HL-60/S4 (cell line): ENCODE results near the gene BCCIP.

Source experiments
- in situ Hi-C: fragments of 300-500 bp; cut with MboI; formaldehyde crosslinking; loops from 2 replicates; pipeline ENCODE4 v1.14.3; 2022; ENCODE audit warnings: low sequenced_read_pairs

Gene BCCIP

DNA sequence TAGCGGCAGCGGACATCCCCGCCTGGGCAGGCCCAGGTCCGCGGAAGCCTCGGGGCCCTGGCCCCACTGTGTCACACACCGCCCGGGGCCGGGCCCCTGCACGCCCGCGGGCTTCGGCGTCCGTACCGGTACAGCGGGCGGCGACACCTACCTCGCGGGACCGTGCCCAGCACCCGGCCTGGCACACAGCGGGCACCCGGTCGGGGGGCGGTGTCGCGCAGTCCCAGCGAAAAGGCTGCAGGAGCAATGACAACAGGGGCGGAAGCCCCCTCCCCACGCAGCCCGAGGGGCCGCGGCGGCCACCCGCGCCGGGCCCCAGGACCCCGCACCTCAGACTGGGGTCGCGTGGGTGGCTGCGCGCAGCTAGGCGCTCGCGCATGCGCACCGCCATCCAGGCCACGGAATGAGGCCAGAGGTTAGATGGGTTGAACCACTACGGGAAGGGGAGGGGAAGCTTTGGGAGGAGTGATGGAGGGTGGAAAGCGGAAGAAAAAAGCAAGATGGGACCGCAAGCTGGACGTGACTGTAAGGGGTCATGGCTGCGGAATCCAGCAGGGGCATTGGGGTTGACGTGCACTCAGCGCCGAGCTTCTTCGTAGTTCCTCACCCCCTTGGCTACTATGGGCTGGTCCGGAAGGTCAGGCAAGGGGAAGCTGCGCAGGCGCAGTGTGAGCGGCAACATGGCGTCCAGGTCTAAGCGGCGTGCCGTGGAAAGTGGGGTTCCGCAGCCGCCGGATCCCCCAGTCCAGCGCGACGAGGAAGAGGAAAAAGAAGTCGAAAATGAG is at the start of gene BCCIP, which contains the start of gene UROS:
Gene BCCIP (plus strand): TSS at position 669 of the 785 bp plus-strand sequence. CDS start 12 bp downstream, at position 681.
Gene UROS (minus strand): TSS at position 381 of the 785 bp plus-strand sequence. CDS start 6,759 bp downstream, outside the sequence.
- in situ Hi-C loops = no loop called here

DNA sequence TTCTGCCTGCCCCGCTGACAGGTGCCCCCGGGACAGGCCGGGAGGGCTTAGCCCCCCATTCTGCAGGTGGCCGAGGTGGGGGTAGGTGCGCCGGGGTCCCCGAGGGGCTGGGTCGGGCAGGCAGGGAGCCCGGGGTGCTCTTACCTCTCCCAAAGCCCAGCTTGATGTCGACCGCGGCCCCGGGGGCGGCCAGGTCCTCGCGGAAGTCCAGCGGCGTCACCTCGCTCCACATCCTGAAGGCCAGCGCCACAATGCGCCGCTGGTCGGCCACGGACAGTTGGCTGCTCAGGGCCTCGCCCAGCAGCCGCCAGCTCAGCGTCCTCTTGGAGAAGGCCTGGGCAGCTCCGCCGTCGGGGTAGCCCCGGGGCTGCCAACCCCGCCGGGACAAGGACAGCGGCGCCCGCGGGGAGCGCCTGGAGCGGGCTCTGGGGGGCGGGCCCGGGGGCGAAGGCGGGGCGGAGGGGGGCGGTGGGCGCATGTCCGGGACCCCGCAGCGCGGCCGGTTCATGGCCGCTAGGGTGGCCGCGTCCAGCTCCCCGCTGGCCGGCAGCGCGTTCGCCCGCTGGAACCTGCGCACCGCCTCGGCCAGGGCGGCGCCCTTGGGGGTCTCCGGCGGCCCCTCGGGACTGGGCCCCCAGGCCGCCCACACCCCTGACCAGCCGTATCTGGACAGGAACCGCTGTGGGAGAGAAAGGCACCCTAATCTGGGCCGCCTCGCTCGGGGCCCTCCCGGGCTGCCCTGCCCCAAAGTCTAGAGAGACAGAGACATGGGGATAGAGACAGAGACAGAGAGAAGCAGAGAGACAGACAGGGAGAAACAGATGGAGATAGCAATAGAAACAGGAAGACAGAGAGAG is 49.4 kb upstream of the BCCIP start:
- in situ Hi-C loops = no loop called here

DNA sequence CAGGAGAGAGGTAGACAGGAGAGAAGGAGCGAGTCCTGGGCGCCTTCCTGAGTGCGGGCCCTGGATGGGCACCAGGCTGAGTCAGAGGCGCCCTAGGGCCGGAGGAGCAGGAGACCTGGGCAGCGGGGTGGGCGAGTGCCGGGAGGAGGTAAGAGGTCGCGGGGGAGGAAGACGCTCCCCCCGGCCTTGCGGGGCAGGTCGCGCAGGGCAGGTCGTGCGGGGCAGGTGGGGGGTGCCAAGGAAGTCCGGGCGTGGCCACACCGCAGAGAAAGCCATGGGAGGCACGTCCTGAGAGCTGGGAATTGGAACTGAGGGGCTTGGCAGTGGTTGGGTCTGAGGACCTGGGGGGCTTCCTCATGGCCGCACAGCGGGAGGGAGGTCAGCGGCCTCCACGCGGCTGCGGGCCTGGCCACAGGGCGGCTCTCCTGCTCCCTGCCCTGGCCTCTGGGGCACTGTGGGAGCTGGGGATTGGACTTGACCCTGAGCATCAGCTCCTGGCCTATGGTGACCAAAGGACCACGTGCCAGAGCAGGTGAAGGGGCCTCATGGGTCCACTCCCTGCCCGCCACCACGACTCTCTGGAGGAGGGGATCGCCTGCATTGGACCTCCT is 48.7 kb upstream of the BCCIP start:
- in situ Hi-C loops = no loop called here

DNA sequence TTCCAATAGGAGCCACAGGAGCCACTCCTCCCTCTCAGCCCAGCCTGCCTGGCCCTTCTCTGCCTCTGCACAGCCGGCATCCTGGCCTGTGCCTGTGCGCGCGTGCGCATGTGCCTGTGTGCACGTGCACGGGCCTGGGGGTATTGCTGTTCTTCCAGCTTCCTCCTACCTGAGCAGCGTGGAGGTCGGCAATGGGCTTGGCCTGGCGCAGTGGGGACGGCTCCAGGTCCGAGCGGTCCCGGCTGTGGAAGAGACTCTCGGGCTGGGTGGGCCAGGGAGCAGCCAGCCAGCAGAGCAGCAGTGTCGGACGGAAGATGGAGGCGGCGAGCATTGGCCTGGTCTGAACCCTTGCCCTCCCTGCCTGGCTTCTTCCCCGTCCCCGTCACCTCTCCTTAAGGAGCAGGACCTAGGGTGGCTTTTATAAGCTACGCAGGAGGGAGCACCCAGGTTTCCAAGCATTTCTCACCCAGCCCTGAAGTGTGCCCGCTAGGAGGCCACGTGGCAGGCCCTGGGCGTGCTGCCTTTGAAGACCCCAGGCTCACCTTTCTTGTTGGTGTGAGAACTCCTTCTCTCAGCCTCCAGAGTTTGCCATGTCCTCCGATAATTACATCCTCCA is 47.7 kb upstream of the BCCIP start, which contains the start of gene MMP21:
Gene MMP21 (minus strand): TSS at position 331 of the 616 bp plus-strand sequence. CDS start 0 bp downstream, at position 331.
- in situ Hi-C loops = no loop called here

DNA sequence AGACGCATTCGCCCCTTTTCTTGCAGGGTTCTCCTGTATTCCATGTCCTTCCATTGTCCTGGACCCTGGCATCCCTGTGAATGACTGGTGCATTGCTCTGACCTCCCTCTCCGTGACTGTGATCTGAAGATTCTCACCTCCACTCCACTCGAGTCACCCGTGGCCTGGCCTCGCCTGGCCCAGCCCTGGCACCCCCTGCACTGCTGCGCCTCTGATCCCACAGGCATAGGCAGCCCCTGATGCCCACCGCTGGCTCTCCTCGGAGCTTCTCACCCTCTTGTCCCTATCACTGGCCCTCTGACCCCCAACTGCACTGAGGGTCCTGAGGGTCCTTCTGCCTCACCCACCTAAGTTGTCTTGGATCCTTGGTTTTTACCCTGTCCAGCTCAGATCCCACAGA is 45.5 kb upstream of the BCCIP start:
- in situ Hi-C loops = no loop called here

DNA sequence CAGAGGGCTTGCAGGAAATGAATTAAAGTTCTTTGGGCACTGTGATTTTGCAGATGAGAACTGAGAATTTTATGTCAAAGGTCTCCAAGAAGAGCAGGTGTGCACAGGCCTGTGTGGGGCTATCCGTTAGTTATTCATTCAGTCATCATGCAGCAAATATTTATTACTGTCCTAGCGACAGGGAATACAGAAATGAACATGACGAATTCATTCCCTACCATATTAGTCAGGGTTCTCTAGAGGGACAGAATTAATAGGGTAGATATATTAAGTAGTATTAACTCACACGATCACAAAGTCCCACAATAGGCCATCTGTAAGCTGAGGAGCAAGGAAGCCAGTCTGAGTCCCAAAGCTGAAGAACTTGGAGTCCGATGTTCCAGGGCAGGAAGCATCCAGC is 44.8 kb upstream of the BCCIP start:
- in situ Hi-C loops = no loop called here

DNA sequence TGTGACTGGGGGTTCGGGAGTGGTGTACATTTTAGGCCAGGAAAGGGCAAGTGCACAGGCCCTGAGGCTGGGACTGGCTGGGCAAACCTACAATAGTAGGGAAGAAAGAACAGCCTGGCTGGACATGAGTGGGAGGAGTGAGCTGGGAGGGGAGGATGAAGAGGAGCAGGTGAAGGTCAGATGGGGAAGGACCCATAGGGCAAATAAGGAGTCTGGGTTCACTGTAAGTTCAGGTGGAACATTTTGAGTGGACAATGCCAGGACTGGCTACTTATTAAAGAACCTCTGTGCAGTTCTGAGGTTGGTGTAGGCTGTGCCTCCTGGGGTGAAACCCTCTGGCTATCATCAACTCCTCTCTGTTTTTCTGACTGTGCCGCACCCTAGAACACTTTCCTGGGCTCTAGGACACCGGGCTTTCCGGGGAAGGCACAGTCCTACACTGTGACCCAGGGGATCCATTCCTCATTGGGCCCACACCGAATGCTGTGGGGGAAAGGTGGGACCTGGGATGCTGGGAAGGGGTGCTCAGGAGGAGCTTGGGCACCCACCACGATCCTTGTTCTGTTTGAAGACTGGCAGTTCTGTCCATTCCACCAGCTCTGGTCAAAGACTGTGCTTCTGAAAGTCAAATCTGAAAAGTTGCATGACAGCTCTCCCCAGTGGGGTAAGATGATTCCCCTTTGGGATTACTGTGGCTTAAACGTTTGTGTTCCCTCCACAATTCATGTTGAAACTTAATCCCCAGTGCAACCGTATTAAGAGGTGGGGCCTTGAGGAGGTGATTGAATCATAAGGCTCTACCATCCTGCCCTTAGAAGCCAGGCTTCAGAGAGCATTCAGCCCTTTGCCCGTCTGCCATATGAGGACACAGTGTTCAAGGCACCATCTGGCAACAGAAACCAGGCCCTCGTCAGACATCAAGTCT is 43.7 kb upstream of the BCCIP start:
- in situ Hi-C loops = no loop called here

DNA sequence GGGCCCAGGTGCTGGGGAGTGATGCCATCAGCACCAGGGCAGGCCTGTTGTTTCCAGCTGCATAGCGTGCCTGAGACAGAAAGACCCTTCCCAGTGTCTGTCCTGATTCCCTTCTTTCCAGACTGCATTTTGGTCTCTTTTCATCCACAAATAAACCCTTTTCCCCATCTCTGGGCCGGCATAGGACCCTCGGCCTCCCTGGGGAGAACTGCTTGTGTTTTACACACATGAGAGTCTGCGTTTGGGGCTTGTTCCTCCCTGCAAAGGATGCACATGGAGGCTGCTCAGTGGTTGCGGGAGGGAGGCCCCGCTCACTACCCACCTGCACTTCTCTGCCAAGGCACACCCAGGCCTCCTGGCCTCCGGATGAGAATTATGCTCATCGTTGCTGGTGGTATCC is 42.0 kb upstream of the BCCIP start:
- in situ Hi-C loops = no loop called here

DNA sequence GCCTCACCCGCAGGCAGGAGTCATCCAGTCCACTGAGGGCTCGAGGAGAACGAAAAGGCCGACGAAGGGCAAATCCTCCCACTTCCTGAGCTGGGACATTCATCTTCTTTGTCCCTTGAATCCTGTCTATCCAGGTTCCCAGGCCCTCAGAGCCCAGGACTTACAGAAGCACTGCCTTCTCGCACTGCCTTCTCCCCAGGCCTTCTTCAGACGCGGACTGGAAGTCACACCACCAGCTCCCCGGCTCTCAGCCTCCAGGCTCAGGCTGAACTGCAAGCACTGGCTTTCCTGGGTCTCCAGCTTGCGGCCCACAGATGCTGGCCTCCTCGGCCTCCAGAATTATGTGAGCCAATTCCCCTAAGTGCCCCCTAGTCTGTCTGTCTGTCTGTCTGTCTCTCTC is 41.3 kb upstream of the BCCIP start:
- in situ Hi-C loops = no loop called here

DNA sequence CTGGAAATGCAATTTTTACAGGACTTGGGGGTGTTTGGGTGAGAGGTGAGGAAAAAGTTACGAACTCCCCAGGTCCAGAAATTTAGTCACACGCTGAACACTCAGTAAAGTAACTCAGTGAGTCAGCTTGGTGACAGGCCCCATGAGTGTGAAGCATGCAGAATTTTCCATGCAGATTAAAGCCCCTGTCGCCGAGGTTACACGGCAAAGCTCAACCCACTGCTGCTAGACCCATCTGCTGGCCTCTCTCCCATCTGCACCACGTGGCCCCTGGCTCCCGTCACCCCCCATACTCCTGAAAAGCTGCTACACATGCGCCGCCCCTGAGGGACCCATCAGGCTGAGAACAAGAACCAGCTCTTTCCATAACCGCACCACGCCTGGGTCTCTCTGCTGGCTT is 40.7 kb upstream of the BCCIP start:
- in situ Hi-C loops = no loop called here

DNA sequence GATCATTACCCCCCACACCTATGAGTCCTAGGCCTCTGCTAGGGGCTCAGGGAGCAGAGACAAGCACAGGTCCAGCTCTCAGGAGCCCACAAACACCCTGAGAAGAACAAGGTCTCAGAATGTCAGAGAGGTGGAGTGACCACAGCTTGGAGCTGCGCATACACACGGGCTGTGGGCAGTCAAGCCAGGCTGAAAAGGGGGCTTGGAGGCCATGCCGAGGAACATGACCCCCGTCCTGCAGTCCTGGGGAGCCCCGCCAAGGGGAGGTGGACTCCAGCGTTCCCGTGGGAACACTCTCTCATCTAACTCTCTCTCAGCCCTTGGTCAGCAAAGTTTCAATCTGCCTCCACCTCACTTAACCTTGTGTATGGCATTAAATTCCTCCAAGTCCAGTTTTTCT is 39.9 kb upstream of the BCCIP start:
- in situ Hi-C loops = no loop called here

DNA sequence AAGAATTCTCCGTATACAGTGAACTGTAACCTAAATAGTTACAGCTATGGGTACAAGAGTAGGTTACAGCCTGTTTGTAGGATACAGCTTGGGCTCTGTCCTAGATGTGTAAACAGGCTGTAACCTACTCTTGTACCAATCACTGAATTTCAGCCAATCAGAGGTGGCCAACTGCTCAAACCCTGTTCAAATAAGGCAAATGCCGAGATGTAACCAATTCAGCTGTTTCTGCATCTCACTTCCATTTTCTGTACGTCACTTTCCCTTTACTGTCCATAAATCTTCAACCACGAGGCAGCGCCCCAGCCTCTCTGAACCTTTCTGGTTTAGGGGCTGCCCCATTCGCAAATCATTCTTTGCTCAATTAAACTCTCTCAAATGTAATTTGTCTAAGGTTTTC is 39.4 kb upstream of the BCCIP start:
- in situ Hi-C loops = no loop called here

DNA sequence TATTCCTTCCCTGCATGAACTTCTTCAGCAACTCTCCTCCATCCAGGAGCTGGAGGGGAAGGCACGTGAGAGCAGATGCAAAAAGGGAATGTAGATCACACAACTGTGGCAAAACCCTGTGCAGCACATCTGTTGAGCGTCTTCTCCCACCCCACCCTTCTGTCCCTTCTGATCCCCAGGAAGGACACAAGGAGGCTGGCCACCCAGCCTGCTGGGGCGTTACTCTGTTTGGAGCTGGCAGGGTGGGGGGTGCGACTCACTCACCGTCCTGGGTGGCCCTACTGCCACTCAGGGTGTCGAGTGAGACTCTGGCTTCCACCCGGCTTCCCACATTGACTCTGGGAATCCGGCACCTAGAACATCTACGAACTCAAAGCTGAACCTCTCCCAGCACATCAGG is 37.6 kb upstream of the BCCIP start:
- in situ Hi-C loops = no loop called here

DNA sequence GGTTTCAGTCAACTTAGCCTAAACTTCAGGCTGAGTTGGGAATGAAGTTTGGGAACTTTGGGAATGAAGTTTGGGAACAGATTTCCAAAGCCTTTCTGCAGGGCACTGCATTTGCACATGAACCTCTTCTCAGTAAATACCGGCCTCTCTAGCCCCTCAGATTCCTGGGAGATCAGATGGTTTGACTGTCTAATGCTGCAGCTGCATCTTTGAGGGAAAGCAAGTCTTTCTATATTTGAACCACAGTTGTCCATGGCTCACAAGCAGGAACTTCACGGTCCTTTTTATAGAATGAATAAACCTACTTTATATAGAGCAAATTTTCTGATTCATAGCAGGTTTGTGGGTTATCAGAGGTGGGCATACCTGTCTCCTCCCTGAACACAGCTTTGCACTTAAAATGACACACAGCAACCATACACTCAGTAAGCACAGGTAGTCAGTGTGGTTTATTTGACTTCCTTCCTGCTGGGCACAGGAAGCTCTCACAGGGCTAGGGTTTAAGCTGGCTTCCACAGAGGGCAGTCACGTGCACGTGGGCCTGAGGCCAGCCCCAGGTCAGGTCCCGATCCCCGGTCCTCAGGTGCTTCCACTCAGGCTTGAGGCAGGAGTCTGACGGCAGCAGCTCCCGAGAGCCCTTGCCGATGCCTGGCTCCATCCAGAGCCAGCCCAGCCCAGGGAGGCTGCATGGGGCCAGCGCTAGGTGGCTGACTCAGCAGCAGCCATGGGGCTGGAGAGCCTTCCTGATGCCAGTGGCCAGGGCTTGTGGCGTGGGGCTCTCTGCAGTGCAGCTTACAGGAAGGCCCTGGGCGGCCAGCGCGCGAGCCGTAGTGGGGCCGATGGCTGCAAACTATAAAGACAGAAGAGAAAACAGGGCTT is 35.0 kb upstream of the BCCIP start:
- in situ Hi-C loops = no loop called here

DNA sequence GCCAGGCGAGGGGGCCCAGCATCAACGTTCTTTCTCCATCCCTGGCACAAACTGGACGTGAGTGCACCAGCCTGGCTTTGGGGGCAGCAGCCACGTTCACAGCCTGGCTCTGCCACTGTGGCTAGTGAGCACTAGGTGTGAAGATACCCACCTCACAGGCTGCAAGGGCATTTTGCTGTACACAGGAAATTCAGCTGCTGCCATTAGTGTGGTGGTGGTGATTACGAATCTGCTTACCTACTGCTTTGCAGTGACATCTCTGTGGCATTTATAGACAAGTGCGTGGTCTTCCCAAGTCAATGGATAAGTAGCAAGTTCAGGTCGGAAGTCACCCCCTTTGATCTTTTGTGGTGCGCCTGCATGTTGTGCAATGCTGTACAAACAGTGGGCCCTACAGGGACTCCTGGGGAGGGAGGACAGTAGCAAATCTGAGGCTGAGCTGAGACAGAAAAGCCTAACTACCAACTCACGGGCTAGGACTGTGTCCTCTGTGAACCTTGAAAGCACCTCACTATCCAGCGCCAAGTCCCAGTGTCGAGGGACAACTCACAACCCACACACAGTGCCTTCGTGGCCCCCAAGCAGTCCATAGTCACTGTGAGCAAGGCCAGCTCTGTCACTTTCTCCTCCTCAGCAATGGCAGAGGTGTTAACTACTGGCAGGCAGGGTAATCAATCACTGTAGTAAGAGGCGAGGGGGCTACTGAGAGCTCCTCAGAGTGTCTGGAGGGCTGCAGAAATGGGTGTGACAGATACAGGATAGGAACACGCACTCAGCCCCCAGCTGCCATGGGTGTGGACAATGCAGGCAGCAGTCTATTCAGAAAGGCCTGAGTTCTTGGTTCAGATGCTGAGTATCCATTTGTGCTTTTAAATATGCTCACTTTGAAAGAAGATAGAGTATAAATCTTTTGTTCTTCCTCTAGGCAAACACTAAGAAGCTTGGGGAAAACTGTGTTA is 30.7 kb upstream of the BCCIP start:
- in situ Hi-C loops = no loop called here

DNA sequence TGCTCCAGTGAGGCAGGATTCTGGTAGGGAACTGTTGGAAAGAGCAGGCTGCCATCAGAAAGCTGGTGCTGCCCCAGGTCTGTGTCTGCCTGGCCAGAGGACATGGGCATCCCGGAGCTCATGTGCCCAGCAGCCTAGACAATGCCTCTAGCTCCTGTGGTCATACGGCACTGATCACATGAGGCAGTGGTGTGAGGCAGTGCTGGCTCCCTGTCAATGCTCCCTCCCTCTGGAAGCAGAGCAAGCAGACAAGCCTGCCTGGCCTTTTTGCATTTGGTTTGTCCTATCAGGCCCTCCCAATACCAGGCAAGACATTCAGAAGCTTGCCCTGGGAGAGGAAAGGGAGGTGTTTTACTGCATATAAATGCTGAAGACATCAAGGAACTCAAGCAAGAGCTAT is 28.2 kb upstream of the BCCIP start:
- in situ Hi-C loops = no loop called here

DNA sequence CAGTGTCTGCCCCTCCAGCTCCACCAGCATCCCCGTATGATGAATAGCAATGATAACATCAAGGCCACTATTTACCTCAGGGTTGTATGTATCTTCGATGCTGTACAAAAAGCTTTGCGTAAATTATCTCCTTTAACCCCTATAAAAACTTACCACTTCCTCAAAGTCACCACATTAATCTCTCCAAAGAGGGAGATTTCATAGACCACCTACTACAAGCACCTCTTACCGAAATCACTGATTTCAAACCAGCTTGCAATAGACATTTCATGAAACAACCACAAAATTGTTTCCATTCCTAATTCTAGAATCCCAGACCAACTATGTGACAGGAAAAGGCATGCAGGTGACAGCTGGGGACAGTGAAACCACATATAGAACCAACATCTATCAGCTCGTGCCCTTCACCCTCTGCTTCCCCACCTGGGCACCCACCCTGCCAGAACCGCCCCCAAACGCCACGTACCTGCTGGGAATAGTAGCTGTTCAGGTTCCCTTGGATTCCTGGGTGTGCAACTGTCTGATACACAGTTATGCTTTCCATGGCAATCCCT is 27.6 kb upstream of the BCCIP start:
- in situ Hi-C loops = no loop called here

DNA sequence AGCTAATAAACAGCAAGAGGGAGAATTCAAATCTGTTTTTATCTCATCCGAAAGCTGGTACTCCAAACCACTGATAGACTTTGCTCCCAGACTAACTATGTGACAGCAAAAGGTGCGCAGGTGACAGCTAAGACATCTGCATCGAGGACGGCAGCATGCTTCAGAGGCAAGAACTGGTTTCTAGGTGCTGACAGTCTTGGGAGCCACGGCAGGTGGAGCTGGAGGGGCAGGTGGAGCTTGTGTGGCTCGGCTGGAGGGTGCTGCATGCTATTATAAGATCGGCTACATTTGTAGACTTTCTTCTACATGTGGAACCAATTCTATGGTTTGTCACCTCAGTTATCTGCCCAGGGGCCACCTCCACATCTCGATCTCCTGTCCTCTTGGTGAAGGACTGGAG is 25.9 kb upstream of the BCCIP start:
- in situ Hi-C loops = no loop called here
